ENCODE results near the gene FBXO48.

The FBXO48 gene

DNA sequence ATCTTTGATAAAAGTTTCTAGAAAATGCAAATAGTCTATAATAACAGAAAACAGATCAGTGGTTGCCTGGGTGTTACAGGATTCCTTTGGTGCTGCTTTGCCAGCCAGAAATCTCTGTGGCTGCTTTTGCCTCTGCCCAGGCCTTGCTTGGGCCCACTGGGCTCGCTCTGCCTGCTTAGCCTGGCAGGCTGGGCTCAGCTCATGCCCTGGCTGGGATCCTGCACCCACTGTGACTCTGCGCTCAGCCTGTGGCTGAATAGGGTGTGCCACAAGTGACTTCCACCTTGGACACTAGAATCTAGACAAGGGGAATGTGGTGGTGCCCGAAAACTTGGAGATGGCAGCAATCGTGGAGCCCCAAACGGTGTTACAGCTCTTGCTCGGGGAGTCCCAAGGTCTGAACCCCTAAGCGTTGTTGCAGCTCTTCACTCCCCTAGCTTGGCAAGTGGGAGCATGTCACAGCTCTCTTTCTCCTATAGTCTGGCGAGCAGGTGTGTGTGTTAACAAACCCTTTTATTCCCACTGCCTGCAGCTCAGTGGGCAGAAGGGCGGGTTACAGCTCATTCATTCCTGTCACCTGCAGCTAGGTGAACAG is 50.9 kb downstream of the FBXO48 start:
- no peak for ATAC-seq
- Mint-ChIP-seq H3K4me1 (peaks cover 40% of the 10 kb centered on the region), H3K36me3 (ENCODE audit: low read depth) (no peaks in the 10 kb centered on the region), H3K27ac (no peak overlapping the region), H3K9me3 (no peaks in the 10 kb centered on the region), H3K27me3 (no peaks in the 10 kb centered on the region), H3K4me3 (no peak overlapping the region)
- DNase-seq: no peak

GRCh38 chr2:68415521-68415920 is 51.6 kb downstream of the FBXO48 start:
- DNase-seq: no peak
- no peak overlapping the region for H3K27ac Mint-ChIP-seq
- no peak for ATAC-seq
- no peaks in the 10 kb centered on the region for H3K36me3 Mint-ChIP-seq (ENCODE audit: low read depth)
- H3K27me3 Mint-ChIP-seq: no peaks in the 10 kb centered on the region
- H3K9me3 Mint-ChIP-seq: no peaks in the 10 kb centered on the region
- no peak overlapping the region for H3K4me3 Mint-ChIP-seq
- peaks cover 42% of the 10 kb centered on the region for H3K4me1 Mint-ChIP-seq

- no peaks in the 10 kb centered on the region for H3K27me3 Mint-ChIP-seq
Measured at GRCh38 chr2:68414876-68415275, 52.2 kb downstream of the FBXO48 start.

DNA sequence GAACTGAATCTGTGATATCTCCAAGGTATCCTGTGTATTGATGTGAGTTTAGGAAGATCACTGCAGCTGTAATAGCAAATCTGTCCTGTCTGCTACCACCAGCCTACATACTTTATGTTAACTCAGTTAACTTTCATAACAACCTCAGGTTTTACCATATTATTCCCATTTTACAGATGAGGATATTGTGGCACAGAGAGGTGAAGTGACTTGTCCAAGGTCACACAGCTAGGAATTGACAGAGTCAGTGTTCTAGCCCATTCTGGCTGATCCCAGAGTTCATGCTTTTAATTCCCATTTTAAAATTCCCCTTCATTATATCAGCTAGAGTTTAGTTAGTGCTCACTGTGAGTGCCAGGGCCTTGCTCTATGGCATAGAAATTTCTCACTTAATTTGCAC is 52.6 kb downstream of the FBXO48 start:
- no peak for ATAC-seq
- no peak overlapping the region for H3K4me3 Mint-ChIP-seq
- H3K27ac Mint-ChIP-seq: no peak overlapping the region
- H3K27me3 Mint-ChIP-seq: no peaks in the 10 kb centered on the region
- H3K36me3 Mint-ChIP-seq (ENCODE audit: low read depth): no peaks in the 10 kb centered on the region
- peaks cover 45% of the 10 kb centered on the region for H3K4me1 Mint-ChIP-seq
- DNase-seq: no peak
- peaks cover 1% of the 10 kb centered on the region for H3K9me3 Mint-ChIP-seq

More at GRCh38 chr2:68414876-68415275, 52.2 kb downstream of the FBXO48 start:
- ATAC-seq: no peak
- peaks cover 46% of the 10 kb centered on the region for H3K4me1 Mint-ChIP-seq
- H3K4me3 Mint-ChIP-seq: no peak overlapping the region
- H3K36me3 Mint-ChIP-seq (ENCODE audit: low read depth): no peaks in the 10 kb centered on the region
- H3K27ac Mint-ChIP-seq: no peak overlapping the region
- DNase-seq: no peak
- H3K9me3 Mint-ChIP-seq: no peaks in the 10 kb centered on the region

DNA sequence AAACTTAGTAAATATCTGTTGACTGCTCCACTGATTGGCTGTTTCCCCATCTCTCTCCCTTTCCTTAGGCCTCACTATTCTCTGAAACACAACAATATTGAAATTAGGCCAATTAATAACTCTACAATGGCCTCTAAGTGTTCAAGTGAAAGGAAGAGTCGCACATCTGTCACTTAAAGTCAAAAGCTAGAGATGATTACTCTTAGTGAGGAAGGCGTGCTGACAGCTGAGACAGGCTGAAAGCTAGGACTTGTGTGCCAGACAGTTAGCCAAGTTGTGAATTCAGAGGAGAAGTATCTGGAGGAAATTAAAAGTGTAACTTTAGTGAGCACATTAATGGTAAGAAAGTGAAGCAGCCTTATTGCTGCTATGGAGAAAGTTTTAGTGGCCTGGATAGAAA is 53.6 kb downstream of the FBXO48 start:
- H3K4me3 Mint-ChIP-seq: no peak overlapping the region
- H3K4me1 Mint-ChIP-seq: peaks cover 43% of the 10 kb centered on the region
- H3K9me3 Mint-ChIP-seq: peaks cover 6% of the 10 kb centered on the region
- H3K27ac Mint-ChIP-seq: no peak overlapping the region
- ATAC-seq: no peak
- DNase-seq: no peak
- H3K36me3 Mint-ChIP-seq (ENCODE audit: low read depth): no peaks in the 10 kb centered on the region
- peaks cover under 1% of the 10 kb centered on the region for H3K27me3 Mint-ChIP-seq

DNA sequence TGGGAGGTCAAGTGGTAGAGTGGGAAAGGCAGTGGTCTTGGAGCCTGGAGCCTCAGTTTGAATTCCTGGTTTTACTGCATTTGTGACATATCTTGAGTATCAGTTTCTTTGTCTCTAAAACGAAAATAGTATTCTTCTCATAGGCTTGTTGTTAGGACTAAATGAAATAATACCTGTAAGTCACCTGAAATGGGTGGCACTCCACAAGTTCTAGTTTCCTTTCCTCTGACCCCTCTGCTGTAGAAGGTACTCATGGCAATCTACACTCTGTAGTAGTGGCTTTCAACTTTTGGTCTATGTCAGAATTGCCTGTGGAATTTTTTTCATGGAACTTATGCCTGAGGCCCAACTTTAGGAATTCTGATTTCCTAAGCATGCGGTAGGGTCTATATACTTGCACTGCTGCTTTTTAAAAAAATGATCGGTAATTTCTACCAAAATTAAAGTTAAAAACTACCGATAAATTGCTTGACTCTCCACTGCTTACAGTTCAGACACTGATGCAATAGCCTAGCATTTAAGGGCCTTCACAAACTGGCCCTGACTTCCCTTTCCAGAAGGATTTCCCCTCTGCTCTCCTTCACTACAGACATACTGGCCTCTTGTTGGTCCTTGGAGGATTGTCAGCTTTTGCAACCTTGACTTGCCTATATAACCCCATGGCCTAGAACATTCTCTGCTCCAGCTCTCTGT is 54.8 kb downstream of the FBXO48 start:
- Mint-ChIP-seq H3K27me3 (peaks cover 4% of the 10 kb centered on the region), H3K4me1 (peaks cover 39% of the 10 kb centered on the region), H3K36me3 (ENCODE audit: low read depth) (peaks cover 6% of the 10 kb centered on the region), H3K9me3 (peaks cover 11% of the 10 kb centered on the region), H3K4me3 (no peak overlapping the region), H3K27ac (no peak overlapping the region)
- DNase-seq: no peak
- ATAC-seq: no peak

- DNase-seq (no peak), ATAC-seq (no peak)
- peaks cover 6% of the 10 kb centered on the region for H3K36me3 Mint-ChIP-seq (ENCODE audit: low read depth)
- peaks cover 4% of the 10 kb centered on the region for H3K27me3 Mint-ChIP-seq
- no peak overlapping the region for H3K27ac Mint-ChIP-seq
- peaks cover 42% of the 10 kb centered on the region for H3K4me1 Mint-ChIP-seq
- H3K9me3 Mint-ChIP-seq: peaks cover 11% of the 10 kb centered on the region
- no peak overlapping the region for H3K4me3 Mint-ChIP-seq
Measured at GRCh38 chr2:68411397-68412126, 55.5 kb downstream of the FBXO48 start.

Measured in activated naive CD8-positive, alpha-beta T cell treated with anti-CD3 and anti-CD28 coated beads, Interleukin-2, amount 50 U/mL, for 24 hours (primary cell).